ENCODE results near the gene C9orf72. TPM values are rescaled to one million over a fixed set of nuclear protein-coding genes. Genes with fewer than 3 reads are reported as not detected.

Gene C9orf72
- total RNA-seq, 3 donors from 2014 or later (not counting 1 experiment from before 2014, with no cell fraction given), result 12.5 to 19.0 (median 16.8) TPM

GRCh38 chr9:27510780-27511179, 62.5 kb downstream of the C9orf72 start:
- H3K9me3 ChIP-seq (ENCODE audit: control insufficient read depth, insufficient read depth, low read length), result no peaks in the 10 kb centered on the region
- H3K36me3 ChIP-seq (ENCODE audit: control insufficient read depth, insufficient read depth, low read length), result no peaks in the 10 kb centered on the region
- Mint-ChIP-seq H3K4me3 (no peak overlapping the region), H3K4me1 (no peaks in the 10 kb centered on the region), H3K27ac (no peak overlapping the region), H3K36me3 (no peaks in the 10 kb centered on the region), H3K9me3 (peaks cover 0 to 4% of the 10 kb centered on the region in 2 donors), H3K27me3 (ENCODE audit: low read depth in 2 of 2) (no peaks in the 10 kb centered on the region)
- TF ChIP-seq CTCF (IDR thresholded peaks at IDR 0.05), result no peak
- ATAC-seq (no peak), DNase-seq (no peak)
- no peaks in the 10 kb centered on the region for H3K27me3 ChIP-seq (ENCODE audit: control insufficient read depth, insufficient read depth, low read length)
- intact Hi-C loops (cut with micrococcal nuclease), result no loop called here
- no peak overlapping the region for H3K4me3 ChIP-seq (ENCODE audit: low read length)
- no peak overlapping the region for H3K27ac ChIP-seq (ENCODE audit: low read length)
- 80% methylated on average over 2 of the region's 2 CpGs for WGBS (ENCODE audit: insufficient coverage)
- H3K4me1 ChIP-seq (ENCODE audit: control insufficient read depth, insufficient read depth, low read length), result no peaks in the 10 kb centered on the region

- Histone ChIP-seq H3K27ac (ENCODE audit: low read length) (no peak overlapping the region), H3K4me1 (ENCODE audit: control insufficient read depth, insufficient read depth, low read length) (no peaks in the 10 kb centered on the region), H3K27me3 (ENCODE audit: control insufficient read depth, insufficient read depth, low read length) (no peaks in the 10 kb centered on the region), H3K4me3 (ENCODE audit: low read length) (no peak overlapping the region), H3K9me3 (ENCODE audit: control insufficient read depth, insufficient read depth, low read length) (no peaks in the 10 kb centered on the region), H3K36me3 (ENCODE audit: control insufficient read depth, insufficient read depth, low read length) (no peaks in the 10 kb centered on the region)
- Mint-ChIP-seq H3K4me1 (no peaks in the 10 kb centered on the region), H3K9me3 (no peaks in the 10 kb centered on the region), H3K4me3 (no peak overlapping the region), H3K27me3 (ENCODE audit: low read depth in 2 of 2) (no peaks in the 10 kb centered on the region), H3K36me3 (no peaks in the 10 kb centered on the region), H3K27ac (no peak overlapping the region)
- ATAC-seq (no peak), DNase-seq (no peak)
- WGBS (ENCODE audit: insufficient coverage), result 54% methylated on average over 2 of the region's 2 CpGs
- TF ChIP-seq CTCF (IDR thresholded peaks at IDR 0.05), result no peak
- intact Hi-C loops (cut with micrococcal nuclease), result no loop called here
These were observed 66.3 kb downstream of the C9orf72 start for GRCh38 chr9:27506981-27507380.

GRCh38 chr9:27505744-27506161, 67.5 kb downstream of the C9orf72 start:
- no peak overlapping the region for H3K4me3 ChIP-seq (ENCODE audit: low read length)
- DNase-seq (no peak), ATAC-seq (no peak)
- H3K27ac Mint-ChIP-seq, result no peak overlapping the region
- TF ChIP-seq CTCF (IDR thresholded peaks at IDR 0.05), result no peak
- WGBS (ENCODE audit: insufficient coverage), result 86% methylated on average over 5 of the region's 5 CpGs
- no peaks in the 10 kb centered on the region for H3K9me3 ChIP-seq (ENCODE audit: control insufficient read depth, insufficient read depth, low read length)
- no peak overlapping the region for H3K4me3 Mint-ChIP-seq
- H3K4me1 ChIP-seq (ENCODE audit: control insufficient read depth, insufficient read depth, low read length), result no peaks in the 10 kb centered on the region
- intact Hi-C loops (cut with micrococcal nuclease), result no loop called here
- no peaks in the 10 kb centered on the region for H3K27me3 Mint-ChIP-seq (ENCODE audit: low read depth in 2 of 2)
- no peak overlapping the region for H3K27ac ChIP-seq (ENCODE audit: low read length)
- no peaks in the 10 kb centered on the region for H3K36me3 ChIP-seq (ENCODE audit: control insufficient read depth, insufficient read depth, low read length)
- no peaks in the 10 kb centered on the region for H3K36me3 Mint-ChIP-seq
- no peaks in the 10 kb centered on the region for H3K27me3 ChIP-seq (ENCODE audit: control insufficient read depth, insufficient read depth, low read length)
- no peaks in the 10 kb centered on the region for H3K4me1 Mint-ChIP-seq
- no peaks in the 10 kb centered on the region for H3K9me3 Mint-ChIP-seq

- no peak overlapping the region for H3K4me3 Mint-ChIP-seq
These were observed 69.0 kb downstream of the C9orf72 start for GRCh38 chr9:27504259-27504658.

More at GRCh38 chr9:27504259-27504658, 69.0 kb downstream of the C9orf72 start:
- intact Hi-C loops (cut with micrococcal nuclease), result no loop called here
- H3K27ac ChIP-seq (ENCODE audit: low read length), result no peak overlapping the region
- no peak for ATAC-seq
- no peaks in the 10 kb centered on the region for H3K27me3 ChIP-seq (ENCODE audit: control insufficient read depth, insufficient read depth, low read length)
- no peaks in the 10 kb centered on the region for H3K9me3 ChIP-seq (ENCODE audit: control insufficient read depth, insufficient read depth, low read length)
- H3K9me3 Mint-ChIP-seq, result no peaks in the 10 kb centered on the region
- no peak overlapping the region for H3K27ac Mint-ChIP-seq
- H3K4me3 ChIP-seq (ENCODE audit: low read length), result no peak overlapping the region
- no peaks in the 10 kb centered on the region for H3K36me3 Mint-ChIP-seq
- no peaks in the 10 kb centered on the region for H3K27me3 Mint-ChIP-seq (ENCODE audit: low read depth in 2 of 2)
- no peak for TF ChIP-seq CTCF (IDR thresholded peaks at IDR 0.05)
- H3K4me1 Mint-ChIP-seq, result no peaks in the 10 kb centered on the region
- no peak for DNase-seq
- no peaks in the 10 kb centered on the region for H3K36me3 ChIP-seq (ENCODE audit: control insufficient read depth, insufficient read depth, low read length)
- H3K4me1 ChIP-seq (ENCODE audit: control insufficient read depth, insufficient read depth, low read length), result no peaks in the 10 kb centered on the region
